GM12878 (cell line): ENCODE data around the gene C11orf97. TPM values are rescaled to one million over a fixed set of nuclear protein-coding genes. Genes with fewer than 3 reads are reported as not detected.
A peak's percentile ranks its signal among the peaks of the same experiment; 100 is the strongest.

ENCODE experiments used
- ATAC-seq: fragments of 200-7000 bp; cut with Tn5 transposase; 3 replicates; pipeline ENCODE4 v1.9.1; 2020; ENCODE audit warnings: mild to moderate bottlenecking, moderate library complexity
- BruUV-seq: library from RNA; stranded (reverse); fragments of 400-500 nt; replicated peaks from 2 replicates; lab custom pipeline; 2021; lab: Mats Ljungman, UMichigan
- CTCF ChIA-PET: fragments of 300-600 bp; sonication (Branson Sonifier 250); formaldehyde crosslinking; extraction: SDS; loops from one replicate; lab custom pipeline; 2021; ENCODE audit warnings: inconsistent platforms; lab: Yijun Ruan, JAX
- POLR2A ChIA-PET: fragments of 350-600 bp; formaldehyde crosslinking; extraction: SDS; loops from one replicate; lab custom pipeline; 2021; ENCODE audit warnings: inconsistent platforms; lab: Charles Lee
- RAD21 ChIA-PET: fragments of 300-600 bp; sonication (Branson Sonifier 250); formaldehyde crosslinking; loops from one replicate; lab custom pipeline; 2023; ENCODE audit warnings: antibody characterized with exemption; ENCODE audit not compliant: unreplicated experiment; lab: Charles Lee
- SMC1A ChIA-PET: fragments of 300-600 bp; sonication (Branson Sonifier 250); formaldehyde crosslinking; loops from one replicate; lab custom pipeline; 2023; ENCODE audit not compliant: unreplicated experiment, uncharacterized antibody; lab: Charles Lee
- DNase-seq: peaks from one replicate; pipeline ENCODE4 v3.0.0-alpha.2; 2011; ENCODE audit warnings: low read depth, low spot score
- FAIRE-seq: peaks from 3 replicates; lab custom pipeline; 2011; peaks lifted over from hg19 to GRCh38; lab: Jason Lieb, UNC
- H2AFZ ChIP-seq: 2 replicates; pipeline ENCODE4 v1.6.0; 2011; ENCODE audit warnings: low read depth, low read length, control low read depth; ENCODE audit not compliant: control insufficient read depth
- H3K27ac ChIP-seq: 2 replicates; pipeline ENCODE4 v1.5.1; 2011; ENCODE audit warnings: control low read depth; ENCODE audit not compliant: control insufficient read depth, insufficient read depth
- H3K27me3 ChIP-seq, 2 experiments: replicated peaks in 1 of 2; 2 replicates each; pipeline versions ENCODE4 v1.6.0 to v1.6.1; 2011; ENCODE audit warnings: low read length in 1 of 2; ENCODE audit not compliant: control insufficient read depth in 2 of 2, insufficient read depth in 2 of 2
- H3K36me3 ChIP-seq, 2 experiments: 2 replicates each; pipeline ENCODE4 v1.5.1; 2011; ENCODE audit warnings: low read length in 1 of 2; ENCODE audit not compliant: control insufficient read depth in 2 of 2, insufficient read depth in 2 of 2
- H3K4me1 ChIP-seq: 2 replicates; pipeline ENCODE4 v1.6.1; 2011; ENCODE audit warnings: mild to moderate bottlenecking, low read length, moderate library complexity, mixed read lengths; ENCODE audit not compliant: control insufficient read depth, insufficient read depth
- H3K4me2 ChIP-seq: 2 replicates; pipeline ENCODE4 v1.6.0; 2011; ENCODE audit warnings: control low read depth; ENCODE audit not compliant: control insufficient read depth, insufficient read depth
- H3K4me3 ChIP-seq: fragments of 200-600 bp; sonication (generic); 2 replicates; pipeline ENCODE4 v1.5.1; 2016
- H3K79me2 ChIP-seq: 2 replicates; pipeline ENCODE4 v1.6.0; 2011; ENCODE audit warnings: low read length; ENCODE audit not compliant: control insufficient read depth, insufficient read depth
- H3K9ac ChIP-seq: 2 replicates; pipeline ENCODE4 v1.8.0; 2011; ENCODE audit warnings: low read length, control low read depth, mixed read lengths; ENCODE audit not compliant: control insufficient read depth, insufficient read depth
- H3K9me3 ChIP-seq: replicated peaks from 3 replicates; pipeline ENCODE4 v1.5.1; 2011; ENCODE audit warnings: mild to moderate bottlenecking, low read length; ENCODE audit not compliant: control insufficient read depth, insufficient read depth
- H4K20me1 ChIP-seq: 2 replicates; pipeline ENCODE4 v1.6.0; 2011; ENCODE audit not compliant: control insufficient read depth, insufficient read depth
- NBN ChIP-seq: fragments of 450-650 bp; IDR thresholded peaks from 2 replicates; pipeline ENCODE4 v1.6.1; 2016
- NFYB ChIP-seq: IDR thresholded peaks from 2 replicates; pipeline ENCODE4 v1.6.1; 2011; ENCODE audit warnings: low read depth, mild to moderate bottlenecking, low read length, improper control_type of control experiment, moderate library complexity; ENCODE audit not compliant: insufficient read depth
- RAD21 ChIP-seq: IDR thresholded peaks from 2 replicates; pipeline ENCODE4 v1.6.1; 2011; ENCODE audit warnings: mild to moderate bottlenecking, low read depth, low read length, moderate library complexity; ENCODE audit not compliant: insufficient read depth
- RELA ChIP-seq: fragments of 450-650 bp; IDR thresholded peaks from 2 replicates; pipeline ENCODE4 v1.8.0; 2014; ENCODE audit warnings: borderline replicate concordance; ENCODE audit not compliant: partially characterized antibody
- RFX5 ChIP-seq: IDR thresholded peaks from 2 replicates; pipeline ENCODE4 v1.6.1; 2011; ENCODE audit warnings: low read depth, low read length, improper control_type of control experiment
- SMC3 ChIP-seq: IDR thresholded peaks from 2 replicates; pipeline ENCODE4 v1.6.1; 2011; ENCODE audit warnings: low read length, improper control_type of control experiment, borderline replicate concordance
- SUPT20H ChIP-seq: IDR thresholded peaks from 2 replicates; pipeline ENCODE4 v1.6.1; 2011; ENCODE audit warnings: low read depth, mild to moderate bottlenecking, low read length, moderate library complexity, borderline replicate concordance; ENCODE audit not compliant: control insufficient read depth
- TCF12 ChIP-seq: IDR thresholded peaks from 2 replicates; pipeline ENCODE4 v1.6.1; 2011; ENCODE audit warnings: low read depth, mild to moderate bottlenecking, low read length
- ZBED1 ChIP-seq: IDR thresholded peaks from 2 replicates; pipeline ENCODE4 v1.6.1; 2016; ENCODE audit warnings: borderline replicate concordance
- WGBS: methylation state at CpG from one replicate; pipeline ENCODE4 v1.1.6; 2016; ENCODE audit warnings: low lambda C conversion rate; ENCODE audit not compliant: insufficient replicate concordance, insufficient coverage; ENCODE audit errors: missing lambda C conversion rate; 5-methylcytosine and 5-hydroxymethylcytosine counted together
- in situ Hi-C: fragments of 300-500 bp; cut with MboI; formaldehyde crosslinking; loops from 9 replicates; pipeline ENCODE4 v1.14.3; 2018; ENCODE audit warnings: mixed read lengths
- intact Hi-C: fragments of 100-400 bp; cut with micrococcal nuclease; formaldehyde crosslinking; loops from one replicate; pipeline ENCODE4 v1.14.2; 2022; ENCODE audit not compliant: unreplicated experiment
- polyA plus RNA-seq, 11 experiments: library from polyadenylated mRNA; depleted of rRNA in 4 of 11; unstranded in 6 of 11; stranded (reverse) in 5 of 11; fragments of >200 nt; fragmentation: Nextera tagmentation in 4 of 11; fragmentation: Illumina TruSeq in 1 of 11; extraction: Ambion mirVana in 4 of 11; extraction: Trizol in 1 of 11; gene quantifications; 1 replicate in 1 of 11; 2 replicates in 10 of 11; pipeline versions ENCODE4 v1.2.1 to v1.2.3, GENCODE V29; 2011 to 2016; ENCODE audit warnings: inconsistent platforms in 2 of 11, missing spikeins in 2 of 11, low read depth in 1 of 11
- total RNA-seq, 4 experiments: library from RNA; depleted of rRNA in 3 of 4; stranded (reverse); fragments of >200 nt in 3 of 4; fragmentation: Illumina TruSeq in 1 of 4; extraction: Trizol in 1 of 4; gene quantifications; 2 replicates each; pipeline versions ENCODE4 v1.2.1 to v1.2.3, GENCODE V29; 2013 to 2021
- TF ChIP-seq, protein P1 (sequence below): IDR thresholded peaks from 2 replicates; pipeline ENCODE4 v1.6.1; 2012; ENCODE audit warnings: low read depth, low read length, improper control_type of control experiment
- TF ChIP-seq, protein P2 (sequence below), 3 experiments: IDR thresholded peaks in 2 of 3; conservative IDR thresholded peaks in 1 of 3; 2 replicates each; pipeline ENCODE4 v1.5.1; 2011; ENCODE audit warnings: low read depth in 3 of 3, low read length in 3 of 3, mild to moderate bottlenecking in 3 of 3, control low read depth in 2 of 3, moderate library complexity in 2 of 3, inconsistent platforms in 1 of 3, mixed read lengths in 1 of 3; ENCODE audit not compliant: control insufficient read depth in 2 of 3, insufficient read depth in 1 of 3; ENCODE audit errors: extremely low read depth in 1 of 3
- TF ChIP-seq, protein P3 (sequence below): fragments of 150-350 bp; IDR thresholded peaks from 2 replicates; pipeline ENCODE4 v1.6.1; 2016; ENCODE audit warnings: low read depth, low read length

Gene C11orf97
- total and polyA plus RNA-seq, 10 of the 15 experiments (the other 5 are each of a cell fraction or from before 2014, with no cell fraction given): not detected

DNA sequence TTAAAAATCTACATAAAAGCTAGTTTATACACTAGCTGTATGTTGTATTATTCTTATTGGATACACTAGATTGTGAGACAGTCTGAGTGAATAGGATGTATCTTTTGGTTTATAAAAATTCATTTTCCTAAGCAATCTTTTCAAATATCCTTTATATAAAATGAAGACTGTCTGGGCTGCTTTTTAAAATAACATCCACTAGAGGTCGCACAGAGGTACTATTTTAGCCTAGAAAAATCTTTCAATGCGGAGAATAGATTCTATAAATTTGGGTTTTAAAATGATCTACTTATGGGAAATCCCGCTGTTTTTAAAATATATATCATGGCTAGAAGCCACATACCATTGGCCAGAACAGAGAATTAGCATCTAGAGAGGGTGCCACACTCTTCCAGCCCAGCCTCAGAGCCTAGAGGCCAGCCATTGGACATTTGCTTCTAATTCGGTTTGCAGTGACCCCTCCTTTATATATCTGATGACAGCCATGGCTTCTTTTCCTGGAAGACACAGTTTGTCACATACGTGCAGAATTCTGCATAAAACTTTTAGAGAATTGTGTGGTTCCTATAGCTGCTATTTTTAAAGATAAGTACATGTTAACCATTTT, 7.3 kb downstream of the C11orf97 start:
- POLR2A ChIA-PET: interaction anchor here (0.7 to 1.2 kb wide), 4 partner anchors 28 to 560 kb away, joined by 3 to 4 read pairs (median 3); no protein-coding TSS in a partner anchor
- H3K9me3 ChIP-seq: no peaks in the 10 kb centered on the region
- no peak overlapping the region for H3K9ac ChIP-seq
- no peaks in the 10 kb centered on the region for H3K36me3 ChIP-seq
- WGBS: 0% methylated on average over 5 of the region's 5 CpGs
- SMC1A ChIA-PET: interaction anchor here (0.6 to 13.5 kb wide), 16 partner anchors 10 to 377 kb away, joined by 3 to 216 read pairs (median 4); no protein-coding TSS in a partner anchor
- intact Hi-C loops: loop anchor here (1.0 to 10.0 kb wide), 4 partner anchors 24 to 377 kb away; partner anchors contain the start of gene FUT4
- FAIRE-seq: no peak
- H3K79me2 ChIP-seq: no peaks in the 10 kb centered on the region
- no peaks in the 10 kb centered on the region; the same call in 1 of the 2 replicates for H3K4me1 ChIP-seq
- H3K4me2 ChIP-seq: no peak overlapping the region
- H3K4me3 ChIP-seq: no peak overlapping the region
- RAD21 ChIA-PET: interaction anchor here (0.9 to 6.5 kb wide), 13 partner anchors 10 to 104 kb away, joined by 3 to 121 read pairs (median 3); partner anchors contain the start of gene FUT4
- peak; percentile 78 for ATAC-seq
- no peak overlapping the region for H2AFZ ChIP-seq
- no peak for DNase-seq
- no peak overlapping the region for H3K27ac ChIP-seq
- H4K20me1 ChIP-seq: no peaks in the 10 kb centered on the region
- no peaks in the 10 kb centered on the region for H3K27me3 ChIP-seq
- BruUV-seq: no TSS peak
- in situ Hi-C loops: loop anchor here (5.0 kb wide), 1 partner anchor 78 kb away; no protein-coding TSS in a partner anchor
- CTCF ChIA-PET: interaction anchor here (0.7 to 15.7 kb wide), 24 partner anchors 10 to 449 kb away, joined by 3 to 337 read pairs (median 4); no protein-coding TSS in a partner anchor
- TF ChIP-seq SMC3 (peak; percentile 48; the same call in 1 of the 2 replicates), RELA (no peak), SUPT20H (no peak), ZBED1 (no peak), NBN (no peak), RAD21 (peak; percentile 73), RFX5 (no peak), TCF12 (no peak), NFYB (no peak)
- TF ChIP-seq, protein P1, sequence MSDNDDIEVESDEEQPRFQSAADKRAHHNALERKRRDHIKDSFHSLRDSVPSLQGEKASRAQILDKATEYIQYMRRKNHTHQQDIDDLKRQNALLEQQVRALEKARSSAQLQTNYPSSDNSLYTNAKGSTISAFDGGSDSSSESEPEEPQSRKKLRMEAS: no peak
- TF ChIP-seq, protein P2, sequence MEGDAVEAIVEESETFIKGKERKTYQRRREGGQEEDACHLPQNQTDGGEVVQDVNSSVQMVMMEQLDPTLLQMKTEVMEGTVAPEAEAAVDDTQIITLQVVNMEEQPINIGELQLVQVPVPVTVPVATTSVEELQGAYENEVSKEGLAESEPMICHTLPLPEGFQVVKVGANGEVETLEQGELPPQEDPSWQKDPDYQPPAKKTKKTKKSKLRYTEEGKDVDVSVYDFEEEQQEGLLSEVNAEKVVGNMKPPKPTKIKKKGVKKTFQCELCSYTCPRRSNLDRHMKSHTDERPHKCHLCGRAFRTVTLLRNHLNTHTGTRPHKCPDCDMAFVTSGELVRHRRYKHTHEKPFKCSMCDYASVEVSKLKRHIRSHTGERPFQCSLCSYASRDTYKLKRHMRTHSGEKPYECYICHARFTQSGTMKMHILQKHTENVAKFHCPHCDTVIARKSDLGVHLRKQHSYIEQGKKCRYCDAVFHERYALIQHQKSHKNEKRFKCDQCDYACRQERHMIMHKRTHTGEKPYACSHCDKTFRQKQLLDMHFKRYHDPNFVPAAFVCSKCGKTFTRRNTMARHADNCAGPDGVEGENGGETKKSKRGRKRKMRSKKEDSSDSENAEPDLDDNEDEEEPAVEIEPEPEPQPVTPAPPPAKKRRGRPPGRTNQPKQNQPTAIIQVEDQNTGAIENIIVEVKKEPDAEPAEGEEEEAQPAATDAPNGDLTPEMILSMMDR (IDR thresholded peaks at IDR 0.05 in 2 of 3, conservative IDR thresholded peaks at IDR 0.05 in 1 of 3; ENCODE audit: control insufficient read depth in 2 of 3, extremely low read depth in 1 of 3, insufficient read depth in 1 of 3, low read depth in 3 of 3, low read length in 3 of 3): peak; percentile 37 to 47 (median 40); a peak in 5 of 6 replicates
- TF ChIP-seq, protein P3, sequence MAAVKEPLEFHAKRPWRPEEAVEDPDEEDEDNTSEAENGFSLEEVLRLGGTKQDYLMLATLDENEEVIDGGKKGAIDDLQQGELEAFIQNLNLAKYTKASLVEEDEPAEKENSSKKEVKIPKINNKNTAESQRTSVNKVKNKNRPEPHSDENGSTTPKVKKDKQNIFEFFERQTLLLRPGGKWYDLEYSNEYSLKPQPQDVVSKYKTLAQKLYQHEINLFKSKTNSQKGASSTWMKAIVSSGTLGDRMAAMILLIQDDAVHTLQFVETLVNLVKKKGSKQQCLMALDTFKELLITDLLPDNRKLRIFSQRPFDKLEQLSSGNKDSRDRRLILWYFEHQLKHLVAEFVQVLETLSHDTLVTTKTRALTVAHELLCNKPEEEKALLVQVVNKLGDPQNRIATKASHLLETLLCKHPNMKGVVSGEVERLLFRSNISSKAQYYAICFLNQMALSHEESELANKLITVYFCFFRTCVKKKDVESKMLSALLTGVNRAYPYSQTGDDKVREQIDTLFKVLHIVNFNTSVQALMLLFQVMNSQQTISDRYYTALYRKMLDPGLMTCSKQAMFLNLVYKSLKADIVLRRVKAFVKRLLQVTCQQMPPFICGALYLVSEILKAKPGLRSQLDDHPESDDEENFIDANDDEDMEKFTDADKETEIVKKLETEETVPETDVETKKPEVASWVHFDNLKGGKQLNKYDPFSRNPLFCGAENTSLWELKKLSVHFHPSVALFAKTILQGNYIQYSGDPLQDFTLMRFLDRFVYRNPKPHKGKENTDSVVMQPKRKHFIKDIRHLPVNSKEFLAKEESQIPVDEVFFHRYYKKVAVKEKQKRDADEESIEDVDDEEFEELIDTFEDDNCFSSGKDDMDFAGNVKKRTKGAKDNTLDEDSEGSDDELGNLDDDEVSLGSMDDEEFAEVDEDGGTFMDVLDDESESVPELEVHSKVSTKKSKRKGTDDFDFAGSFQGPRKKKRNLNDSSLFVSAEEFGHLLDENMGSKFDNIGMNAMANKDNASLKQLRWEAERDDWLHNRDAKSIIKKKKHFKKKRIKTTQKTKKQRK: no peak
